HG03159 (cell line): ENCODE data around the gene DST.
"Not testable (repeated sequence)": the region's sequence is repeated elsewhere in the genome, so short reads cannot be mapped to it uniquely, and the experiment has no call there.

Source experiments
- ATAC-seq: cut with Tn5 transposase; IDR thresholded peaks from one replicate; pipeline ENCODE4 v1.9.1; 2021; ENCODE audit warnings: mild to moderate bottlenecking, moderate library complexity; ENCODE audit not compliant: unreplicated experiment

Gene DST

DNA sequence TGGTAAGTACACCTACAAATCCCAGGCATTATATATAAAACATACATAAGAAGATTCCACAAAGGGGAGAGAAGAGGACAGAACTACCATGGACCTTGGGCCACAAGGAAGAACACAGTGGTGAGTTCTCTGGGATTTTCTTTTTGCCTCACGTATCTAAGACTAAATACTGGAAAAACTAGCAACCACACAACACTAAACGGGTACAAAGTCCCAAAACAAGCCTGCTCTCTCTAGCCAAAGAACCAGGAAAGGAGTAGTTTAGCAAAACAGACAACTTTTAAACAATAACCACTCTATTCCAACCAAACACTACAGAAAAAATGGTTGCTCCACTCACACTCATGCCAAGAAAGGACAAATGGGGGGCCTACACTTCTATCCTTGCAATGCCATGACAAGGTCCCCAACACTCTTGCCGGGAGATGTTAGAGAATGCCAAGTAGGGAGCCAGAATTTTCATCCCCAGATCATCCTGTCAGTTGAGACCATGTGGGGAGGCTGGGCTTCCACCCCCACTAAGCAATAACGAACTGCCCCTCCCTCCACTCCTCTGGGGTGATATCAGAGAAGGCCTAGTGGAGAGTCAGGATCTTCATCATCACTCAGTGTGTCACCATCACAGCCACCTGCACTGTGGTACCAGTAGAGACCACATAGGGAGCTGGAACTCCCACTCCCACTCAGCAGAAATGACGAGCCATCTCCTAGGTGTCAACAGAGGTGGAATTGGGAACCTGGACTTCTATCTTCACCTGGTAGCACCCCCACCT, 123.5 kb downstream of the DST start:
- ATAC-seq = no peak

DNA sequence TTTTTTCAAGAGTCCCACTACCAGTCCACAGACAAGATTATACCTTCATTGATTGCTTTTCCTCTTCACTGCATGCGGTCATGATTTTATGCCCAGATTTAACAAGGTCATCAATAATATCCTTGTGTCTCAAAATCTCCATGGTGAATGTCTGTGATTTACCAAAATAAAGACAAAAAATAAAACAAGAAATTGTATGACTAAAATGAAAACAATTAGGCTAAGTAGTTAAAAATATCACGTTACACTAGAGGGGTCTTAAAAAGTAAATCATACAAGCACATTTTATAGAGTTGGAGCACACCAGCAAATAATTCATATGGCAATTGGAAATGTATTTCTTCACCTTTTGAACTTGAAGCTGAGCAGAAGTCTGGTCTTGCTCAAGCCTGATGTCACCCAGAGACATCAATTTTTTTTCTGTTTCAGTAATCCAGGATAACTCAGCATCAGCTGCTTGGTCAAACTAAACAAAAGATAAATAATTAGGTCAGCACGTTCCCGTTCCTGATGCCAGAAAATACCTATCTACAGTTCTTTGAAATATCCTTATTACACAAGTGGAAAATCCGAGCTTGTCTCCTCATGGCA, 125.4 kb downstream of the DST start:
- no peak for ATAC-seq

GRCh38 chr6:56516003-56516402, 126.7 kb downstream of the DST start:
- no peak for ATAC-seq

DNA sequence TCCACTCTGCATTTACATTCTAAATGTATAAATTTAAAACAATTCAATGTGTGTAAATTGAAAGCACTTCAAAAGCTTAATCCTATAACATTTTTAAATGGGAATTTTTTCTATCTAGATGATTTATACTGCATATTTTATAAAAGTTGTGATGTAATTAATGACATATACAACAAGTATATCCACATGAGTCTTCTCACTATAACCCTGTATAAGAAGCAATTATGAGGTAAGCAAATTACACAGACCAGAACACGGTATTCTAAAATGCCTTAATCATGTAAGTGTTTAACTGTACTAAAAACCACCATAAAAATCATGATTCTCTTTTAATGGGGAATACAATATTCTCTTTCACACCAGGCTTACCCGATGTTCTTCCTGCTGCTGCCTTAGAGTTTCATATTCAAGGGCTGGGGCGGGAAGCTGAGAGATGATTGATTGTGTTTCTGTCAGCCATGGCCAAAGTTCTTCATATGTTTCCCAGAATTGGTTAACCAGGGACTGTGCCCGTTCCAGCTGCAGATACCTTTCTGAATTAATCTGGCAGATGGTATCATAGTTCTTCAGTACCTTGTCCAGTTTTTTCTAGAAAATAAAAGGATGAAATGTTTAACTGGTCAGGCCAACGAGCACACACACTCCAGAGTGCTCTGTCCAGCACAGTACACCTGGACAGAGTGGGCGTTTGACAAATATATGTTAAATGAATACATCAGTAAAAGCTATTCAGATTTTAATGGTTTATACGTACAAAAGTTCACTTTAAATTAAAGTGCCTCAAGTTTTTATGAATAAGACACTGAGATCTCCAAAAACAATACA, 127.4 kb downstream of the DST start:
- ATAC-seq = no peak

GRCh38 chr6:56514395-56514794, 128.3 kb downstream of the DST start:
- ATAC-seq = no peak

- no peak for ATAC-seq
Measured at GRCh38 chr6:56513631-56514030, 129.1 kb downstream of the DST start.

- ATAC-seq = no peak
Measured at GRCh38 chr6:56511591-56511990, 131.1 kb downstream of the DST start.

GRCh38 chr6:56510984-56511531, 131.6 kb downstream of the DST start:
- ATAC-seq = no peak

GRCh38 chr6:56509031-56509430, 133.7 kb downstream of the DST start:
- ATAC-seq = no peak

- no peak for ATAC-seq
Measured at GRCh38 chr6:56507517-56507916, 135.2 kb downstream of the DST start.

GRCh38 chr6:56505512-56506260, 137.0 kb downstream of the DST start:
- ATAC-seq = no peak

DNA sequence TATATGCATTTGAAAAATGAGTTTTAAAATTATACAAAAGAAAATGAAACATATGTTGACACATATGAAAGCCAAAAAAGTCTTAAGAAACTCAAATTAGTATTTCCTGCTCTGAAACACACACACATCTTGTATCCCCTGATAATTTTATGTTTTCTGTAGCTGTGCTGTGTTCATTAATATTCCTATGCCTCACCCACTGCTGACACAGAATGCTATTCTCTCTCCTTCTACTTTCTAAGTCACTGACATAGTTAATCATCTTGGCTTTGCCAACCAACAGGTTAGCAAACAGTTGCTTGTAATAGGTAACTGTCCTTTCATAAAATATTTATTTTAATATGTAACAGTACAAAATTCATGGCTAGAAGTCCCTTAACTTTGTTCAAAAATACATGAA, 140.7 kb downstream of the DST start:
- ATAC-seq = no peak

DNA sequence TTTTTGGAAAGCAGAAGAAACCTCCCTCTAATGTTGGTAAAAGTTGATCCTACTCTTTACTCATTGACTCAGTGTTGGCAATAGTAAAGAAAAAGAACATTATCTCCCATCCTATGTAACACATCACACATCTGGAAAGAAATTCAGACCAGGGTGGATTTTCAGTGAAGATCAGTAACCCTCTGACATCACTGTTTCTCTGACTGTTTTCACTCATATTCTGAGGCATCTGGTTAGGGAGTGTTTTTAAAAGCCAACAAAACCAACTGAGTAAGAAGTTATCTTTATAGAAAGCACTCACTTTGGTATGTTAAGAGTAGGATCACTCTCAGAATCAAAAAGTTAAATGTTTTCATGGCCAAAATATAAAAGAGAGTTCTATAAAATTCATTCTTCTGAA, 143.6 kb downstream of the DST start:
- no peak for ATAC-seq

GRCh38 chr6:56497691-56498090, 145.0 kb downstream of the DST start:
- ATAC-seq = no peak

DNA sequence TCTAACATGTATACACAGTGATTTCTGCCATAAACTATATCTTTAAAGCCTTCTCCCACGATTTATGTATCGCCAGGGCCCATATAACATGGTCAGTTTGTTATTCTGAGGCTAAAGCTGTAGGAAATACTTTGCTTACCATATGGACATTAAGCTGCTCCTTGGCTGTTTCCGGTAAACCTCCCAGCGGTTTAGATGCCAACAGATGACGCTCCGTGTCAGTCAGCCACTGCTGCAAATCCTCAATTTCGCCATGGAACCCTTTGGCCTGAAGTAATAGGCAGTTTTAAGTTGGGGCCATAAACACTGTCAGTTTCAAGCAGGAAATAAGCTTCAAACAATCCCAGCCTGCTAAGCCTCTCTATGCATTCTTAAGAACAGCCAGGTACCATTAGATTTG, 145.4 kb downstream of the DST start:
- no peak for ATAC-seq

DNA sequence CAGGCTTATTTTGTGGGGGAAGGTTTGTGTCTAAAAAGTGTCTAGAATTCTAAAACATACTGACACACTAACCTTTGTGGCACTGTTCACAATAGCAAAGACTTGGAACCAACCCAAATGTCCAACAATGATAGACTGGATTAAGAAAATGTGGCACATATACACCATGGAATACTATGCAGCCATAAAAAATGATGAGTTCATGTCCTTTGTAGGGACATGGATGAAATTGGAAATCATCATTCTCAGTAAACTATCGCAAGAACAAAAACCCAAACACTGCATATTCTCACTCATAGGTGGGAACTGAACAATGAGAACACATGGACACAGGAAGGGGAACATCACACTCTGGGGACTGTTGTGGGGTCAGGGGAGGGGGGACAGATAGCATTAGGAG, 146.0 kb downstream of the DST start:
- ATAC-seq = not testable (repeated sequence)

DNA sequence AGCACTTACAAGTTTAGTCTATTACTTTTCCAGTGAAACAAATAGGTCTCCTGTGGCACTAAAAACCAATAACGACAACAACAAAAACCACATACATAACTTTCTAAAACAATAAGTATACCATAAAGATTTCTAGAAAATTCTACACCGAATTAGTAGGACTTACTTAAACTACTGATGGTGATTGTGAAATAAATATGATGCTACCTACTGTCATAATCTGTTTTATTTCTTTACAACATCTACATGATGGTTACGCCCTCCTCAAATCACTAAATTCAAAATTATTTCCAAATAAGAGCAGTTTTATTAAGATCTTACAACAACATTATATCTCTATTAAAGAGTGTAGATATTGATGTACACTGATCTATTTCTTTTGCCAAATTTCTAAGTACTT, 147.0 kb downstream of the DST start:
- no peak for ATAC-seq

DNA sequence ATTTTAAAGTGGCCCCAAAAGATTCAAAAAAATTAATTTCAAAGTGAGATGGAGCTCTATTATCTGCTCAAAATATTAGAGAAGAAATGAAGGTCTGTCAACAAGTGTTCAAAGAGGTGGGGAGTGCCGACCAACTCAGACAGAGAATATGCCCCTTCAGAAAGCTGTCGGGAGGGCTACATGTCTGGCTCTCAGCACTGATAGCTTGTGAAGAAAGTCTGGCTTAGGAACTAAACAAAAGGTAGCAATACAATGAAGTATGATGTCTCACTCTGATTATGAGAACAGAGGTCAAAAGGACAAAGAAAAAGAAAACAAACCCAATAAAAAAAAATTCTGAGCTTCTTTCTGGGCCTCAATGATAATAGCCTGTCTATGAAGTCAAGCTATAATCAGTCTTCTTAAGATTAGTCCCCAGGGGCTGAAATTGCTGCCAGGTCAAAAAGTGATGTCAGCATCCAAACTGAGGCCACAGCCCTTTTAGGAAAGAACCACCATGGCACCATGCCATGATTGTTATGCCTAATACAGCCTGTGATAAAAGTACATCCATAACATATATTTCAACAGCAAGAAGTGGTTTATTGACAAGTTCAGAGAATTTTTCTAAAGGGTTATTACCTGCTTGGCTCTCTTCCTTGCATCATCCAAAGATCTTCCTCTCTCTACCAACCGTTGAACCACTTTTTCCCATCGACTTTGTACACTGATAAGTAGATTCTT, 150.9 kb downstream of the DST start:
- no peak for ATAC-seq

DNA sequence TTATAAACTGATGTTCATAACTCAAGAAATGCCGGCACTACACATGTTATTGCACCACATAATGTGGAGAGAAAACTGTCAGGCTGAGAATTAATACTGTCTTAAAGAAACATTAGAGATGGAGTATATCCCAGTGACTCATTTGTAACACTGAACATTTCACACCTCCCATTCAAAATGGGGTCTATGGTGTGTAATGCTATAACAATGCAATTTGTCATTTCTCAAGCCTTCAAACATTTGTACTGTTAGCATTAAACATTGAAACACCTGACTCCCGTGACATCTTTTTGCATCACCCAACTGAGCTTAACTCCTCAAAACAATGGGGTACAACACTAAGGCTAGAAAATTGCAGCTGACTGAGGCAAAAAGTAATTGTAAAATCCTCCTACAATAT, 151.7 kb downstream of the DST start:
- no peak for ATAC-seq

DNA sequence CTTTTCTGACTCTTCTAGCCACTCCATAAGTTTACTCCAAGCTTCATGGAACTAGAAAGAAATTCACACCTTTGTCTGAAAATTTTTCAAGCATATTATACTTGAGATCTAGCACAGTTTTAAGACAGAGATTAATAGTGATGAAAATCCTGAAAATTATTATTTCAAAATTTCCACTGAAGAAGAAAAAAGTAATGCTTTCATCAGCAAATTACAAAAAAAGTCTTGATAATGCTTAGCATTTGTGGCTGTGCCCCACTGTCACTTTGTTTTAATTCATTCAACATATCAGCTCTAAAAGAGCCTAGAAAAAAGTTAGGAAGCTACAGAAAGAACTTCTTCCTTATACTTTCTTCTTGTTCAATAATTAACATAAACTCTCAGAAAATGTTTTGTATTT, 153.1 kb downstream of the DST start:
- ATAC-seq = no peak
